CD14-positive monocyte (primary cell): ENCODE data around the gene SPATA2L. TPM values are rescaled to one million over a fixed set of nuclear protein-coding genes. Genes with fewer than 3 reads are reported as not detected.

Source experiments
- DNase-seq, 3 donors: peaks; one replicate each; pipeline ENCODE4 v3.0.0-alpha.2; 2011 to 2022
- H2AFZ ChIP-seq: 2 replicates; pipeline ENCODE4 v1.6.0; 2012; ENCODE audit warnings: mild to moderate bottlenecking, low read depth, low read length, inconsistent platforms; ENCODE audit not compliant: insufficient read depth, poor library complexity, severe bottlenecking
- H3K27ac ChIP-seq, 2 donors: 1 replicate in 1 of 2; 2 replicates in 1 of 2; pipeline ENCODE4 v1.5.1; 2012 to 2013; ENCODE audit warnings: low read length in 2 of 2, control low read depth in 1 of 2, inconsistent platforms in 1 of 2, low read depth in 1 of 2, mild to moderate bottlenecking in 1 of 2
- H3K27me3 ChIP-seq, 2 donors: one replicate each; pipeline versions ENCODE4 v1.6.0 to v1.6.1; 2011 to 2013; ENCODE audit warnings: low read length in 2 of 2; ENCODE audit not compliant: control insufficient read depth in 2 of 2, insufficient read depth in 2 of 2
- H3K36me3 ChIP-seq, 2 donors: replicated peaks in 1 of 2; 1 replicate in 1 of 2; 2 replicates in 1 of 2; pipeline versions ENCODE4 v1.5.1 to v1.6.1; 2012 to 2013; ENCODE audit warnings: low read length in 2 of 2, control low read depth in 1 of 2, inconsistent platforms in 1 of 2, mild to moderate bottlenecking in 1 of 2; ENCODE audit not compliant: insufficient read depth in 2 of 2, control insufficient read depth in 1 of 2
- H3K4me1 ChIP-seq, 2 donors: 1 replicate in 1 of 2; 2 replicates in 1 of 2; pipeline versions ENCODE4 v1.5.1 to v1.6.1; 2012 to 2013; ENCODE audit warnings: low read length in 2 of 2, control low read depth in 1 of 2, inconsistent platforms in 1 of 2, mild to moderate bottlenecking in 1 of 2, moderate library complexity in 1 of 2; ENCODE audit not compliant: insufficient read depth in 2 of 2, control insufficient read depth in 1 of 2
- H3K4me2 ChIP-seq: replicated peaks from 2 replicates; pipeline ENCODE3; 2012; ENCODE audit warnings: low read length, moderate library complexity, mild to moderate bottlenecking; ENCODE audit not compliant: poor library complexity, severe bottlenecking; ENCODE audit errors: extremely low read depth
- H3K4me3 ChIP-seq, 3 experiments: fragments of 200-600 bp in 1 of 3; sonication (generic) in 1 of 3; replicated peaks in 1 of 3; 1 replicate in 2 of 3; 2 replicates in 1 of 3; pipeline ENCODE4 v1.5.1; 2011 to 2013; ENCODE audit warnings: low read length in 3 of 3, mild to moderate bottlenecking in 3 of 3, control low read depth in 2 of 3, low read depth in 2 of 3, inconsistent platforms in 1 of 3, moderate library complexity in 1 of 3
- H3K79me2 ChIP-seq: 2 replicates; pipeline ENCODE4 v1.6.0; 2012; ENCODE audit warnings: mild to moderate bottlenecking, control low read depth, inconsistent platforms, low read length, moderate library complexity; ENCODE audit not compliant: insufficient read depth
- H3K9ac ChIP-seq: 2 replicates; pipeline ENCODE4 v1.6.0; 2017; ENCODE audit warnings: low read length, mild to moderate bottlenecking; ENCODE audit not compliant: insufficient read depth, poor library complexity, severe bottlenecking
- H3K9me3 ChIP-seq, 2 donors: replicated peaks in 1 of 2; 1 replicate in 1 of 2; 2 replicates in 1 of 2; pipeline versions ENCODE4 v1.5.1 to v1.6.1; 2012 to 2013; ENCODE audit warnings: low read length in 2 of 2, control low read depth in 1 of 2; ENCODE audit not compliant: control insufficient read depth in 1 of 2, insufficient read depth in 1 of 2
- H4K20me1 ChIP-seq: 2 replicates; pipeline ENCODE4 v1.6.0; 2012; ENCODE audit warnings: mild to moderate bottlenecking, low read length, control low read depth, moderate library complexity; ENCODE audit not compliant: insufficient read depth
- H3K27ac Mint-ChIP-seq, 7 donors: one replicate each; pipeline ENCODE4 v1.8.0; 2020; ENCODE audit warnings: mild to moderate bottlenecking in 7 of 7, mixed read lengths in 7 of 7, moderate library complexity in 6 of 7, inconsistent platforms in 2 of 7
- H3K27me3 Mint-ChIP-seq, 3 donors: one replicate each; pipeline ENCODE4 v1.8.0; 2021 to 2022; ENCODE audit warnings: low read depth in 3 of 3, mild to moderate bottlenecking in 3 of 3, mixed read lengths in 3 of 3, moderate library complexity in 3 of 3, inconsistent platforms in 1 of 3
- H3K36me3 Mint-ChIP-seq, 2 donors: one replicate each; pipeline ENCODE4 v1.8.0; 2020; ENCODE audit warnings: mixed read lengths in 2 of 2, inconsistent platforms in 1 of 2, mild to moderate bottlenecking in 1 of 2
- H3K4me1 Mint-ChIP-seq: one replicate; pipeline ENCODE4 v1.8.0; 2020; ENCODE audit warnings: mild to moderate bottlenecking, mixed read lengths
- H3K4me3 Mint-ChIP-seq, 2 donors: one replicate each; pipeline ENCODE4 v1.8.0; 2020; ENCODE audit warnings: mild to moderate bottlenecking in 2 of 2, mixed read lengths in 2 of 2, moderate library complexity in 1 of 2
- H3K9me3 Mint-ChIP-seq, 7 donors: one replicate each; pipeline ENCODE4 v1.8.0; 2020 to 2022; ENCODE audit warnings: mixed read lengths in 7 of 7, mild to moderate bottlenecking in 6 of 7, moderate library complexity in 6 of 7, inconsistent platforms in 2 of 7
- CTCF ChIP-seq: fragments of 200-600 bp; IDR thresholded peaks from one replicate; pipeline ENCODE4 v1.8.0; 2022; ENCODE audit warnings: antibody characterized with exemption, mild to moderate bottlenecking
- WGBS: methylation state at CpG from one replicate; pipeline ENCODE4 v1.1.5; 2013; ENCODE audit warnings: missing lambda C conversion rate; ENCODE audit not compliant: insufficient coverage; 5-methylcytosine and 5-hydroxymethylcytosine counted together
- intact Hi-C, 2 donors: fragments of 100-400 bp; cut with micrococcal nuclease; formaldehyde crosslinking; loops; one replicate each; pipeline versions ENCODE4 v1.15.0 to v1.15.1; 2023
- polyA minus RNA-seq: library from RNA; depleted of rRNA, polyadenylated mRNA; stranded (reverse); fragments of >200 nt; gene quantifications from 2 replicates; pipeline ENCODE4 v1.2.3, GENCODE V29; 2012
- polyA plus RNA-seq, 3 donors: library from polyadenylated mRNA; depleted of rRNA in 1 of 3; unstranded in 2 of 3; stranded (reverse) in 1 of 3; fragments of 300-500 nt in 2 of 3; fragments of >200 nt in 1 of 3; fragmentation: Illumina TruSeq in 2 of 3; gene quantifications; 1 replicate in 2 of 3; 2 replicates in 1 of 3; pipeline ENCODE4 v1.2.3, GENCODE V29; 2012 to 2021
- total RNA-seq, 12 experiments: library from RNA in 1 of 12; stranded (reverse) in 1 of 12; fragments of 120-200 nt in 1 of 12; gene quantifications; one replicate each; pipeline ENCODE4 v1.2.4 and lab custom pipeline; 2013 to 2026; ENCODE audit warnings: mixed read lengths in 6 of 12, inconsistent platforms in 1 of 12

SPATA2L gene, protein sequence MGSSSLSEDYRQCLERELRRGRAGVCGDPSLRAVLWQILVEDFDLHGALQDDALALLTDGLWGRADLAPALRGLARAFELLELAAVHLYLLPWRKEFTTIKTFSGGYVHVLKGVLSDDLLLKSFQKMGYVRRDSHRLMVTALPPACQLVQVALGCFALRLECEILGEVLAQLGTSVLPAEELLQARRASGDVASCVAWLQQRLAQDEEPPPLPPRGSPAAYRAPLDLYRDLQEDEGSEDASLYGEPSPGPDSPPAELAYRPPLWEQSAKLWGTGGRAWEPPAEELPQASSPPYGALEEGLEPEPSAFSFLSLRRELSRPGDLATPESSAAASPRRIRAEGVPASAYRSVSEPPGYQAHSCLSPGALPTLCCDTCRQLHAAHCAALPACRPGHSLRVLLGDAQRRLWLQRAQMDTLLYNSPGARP
- 9.7 TPM for total RNA-seq (2013)
- polyA plus RNA-seq (10 to 100 TPM in 2 of 3 donors, 1 to 10 TPM in 1; 10.0 to 17.6 (median 15.1) TPM), polyA minus RNA-seq (30.9 and 34.5 TPM in 2 replicates), total RNA-seq (lab: John Stamatoyannopoulos, UW) (8.9 to 27.6 (median 20.0) reads per million in 11 experiments)

DNA sequence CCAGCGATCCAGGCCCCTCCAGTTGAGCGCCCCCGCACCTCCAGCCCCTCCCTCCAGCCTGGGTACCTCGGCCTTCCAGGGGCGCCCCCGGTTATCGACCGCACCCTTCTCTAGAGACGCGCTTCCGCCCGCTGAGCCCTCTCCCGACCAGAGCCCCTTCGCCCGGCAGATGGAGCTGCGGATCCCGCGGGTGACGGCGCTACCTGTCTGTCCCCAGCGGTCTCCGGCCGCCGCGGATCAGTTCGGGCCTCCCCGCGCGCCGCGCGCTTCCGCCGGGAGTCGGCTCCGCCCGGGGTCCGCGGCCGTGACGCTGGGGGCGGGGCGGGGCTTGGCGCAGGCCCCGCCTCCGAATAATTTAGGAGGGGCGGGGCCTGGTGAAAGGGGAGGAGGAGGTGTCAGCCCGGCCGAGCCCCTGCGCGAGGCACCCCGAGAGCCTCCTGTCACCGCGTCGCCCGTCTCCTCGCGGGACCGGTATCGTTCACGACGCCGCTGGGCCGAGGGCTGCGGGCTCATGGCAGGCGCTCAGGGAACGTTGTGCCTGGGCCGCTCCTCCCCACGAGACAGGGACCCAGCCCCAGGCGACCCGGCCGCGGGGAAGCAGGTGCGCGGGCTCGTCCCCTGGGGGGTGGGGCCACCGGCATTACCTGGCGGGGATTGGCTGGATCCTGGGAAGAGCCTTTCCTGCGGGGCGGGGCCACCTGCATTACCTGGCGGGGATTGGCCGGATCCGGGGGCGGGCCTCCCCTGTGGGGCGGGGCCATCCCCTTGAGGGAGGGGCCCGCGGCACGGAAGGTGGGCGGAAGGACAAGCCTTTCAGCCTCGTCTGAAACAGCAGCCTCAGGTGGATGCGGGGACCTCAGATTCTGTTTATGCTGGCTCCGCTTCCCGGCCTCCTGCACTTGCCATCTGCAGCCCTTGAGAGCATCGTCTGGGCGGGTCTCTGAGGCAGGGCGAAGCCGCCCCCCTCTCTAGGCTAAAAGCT lies at the start of gene SPATA2L:
SPATA2L (minus strand) TSS at position 281 of the 982 bp plus-strand sequence. CDS start 473 bp downstream, outside the sequence.
- peaks cover 13% of the 10 kb centered on the region in 3 donors for H3K27me3 Mint-ChIP-seq
- intact Hi-C loops = loop anchor here (2.0 to 5.0 kb wide), 3 partner anchors 17 to 171 kb away; partner anchors contain the start of gene TCF25 (in 1 of the 2)
- H3K9ac ChIP-seq = peak within 1 kb of the TSS; percentile 72
- peak within 1 kb of the TSS; percentile 83 for H2AFZ ChIP-seq
- H3K4me2 ChIP-seq = peak within 1 kb of the TSS; percentile 96
- no peaks in the 10 kb centered on the region for H3K9me3 Mint-ChIP-seq
- peaks cover 19% of the 10 kb centered on the region for H3K4me1 Mint-ChIP-seq
- no peak for TF ChIP-seq CTCF
- peak within 1 kb of the TSS; percentile 78 to 85 for H3K4me3 Mint-ChIP-seq
- peak within 1 kb of the TSS; percentile 66 to 69 for H3K27ac ChIP-seq
- WGBS = under 1% methylated on average over 81 of the region's 97 CpGs
- peaks cover 4 to 5% of the 10 kb centered on the region in 2 donors for H3K36me3 Mint-ChIP-seq
- H3K36me3 ChIP-seq = peaks cover 4 to 9% of the 10 kb centered on the region in 2 donors
- H3K9me3 ChIP-seq = no peaks in the 10 kb centered on the region
- peaks cover 38% of the 10 kb centered on the region for H4K20me1 ChIP-seq
- peak within 1 kb of the TSS; percentile 69 to 82 (median 75) for H3K4me3 ChIP-seq
- peaks cover 25 to 38% of the 10 kb centered on the region in 2 donors for H3K4me1 ChIP-seq
- peak; percentile 86 to 90 (median 89) for DNase-seq
- H3K27me3 ChIP-seq = no peaks in the 10 kb centered on the region
- peaks cover 4% of the 10 kb centered on the region for H3K79me2 ChIP-seq
- peak within 1 kb of the TSS in 6 of 7 donors; percentile 68 to 92 (median 87) for H3K27ac Mint-ChIP-seq
